ENCODE results near the gene ALDH18A1. TPM values are rescaled to one million over a fixed set of nuclear protein-coding genes. Genes with fewer than 3 reads are reported as not detected.
A peak's percentile ranks its signal among the peaks of the same experiment; 100 is the strongest.

Gene ALDH18A1
- total RNA-seq, 1 experiment from 2014 or later: 87.6 TPM

GRCh38 chr10:95675403-95676116, 19.0 kb upstream of the ALDH18A1 start:
- H3K4me1 ChIP-seq (ENCODE audit: control insufficient read depth in 1 of 2, insufficient read depth in 2 of 2, low read length in 2 of 2): peaks cover 20 to 22% of the 10 kb centered on the region in 2 experiments
- no peaks in the 10 kb centered on the region for H3K79me2 ChIP-seq (ENCODE audit: insufficient read depth, low read length)
- H3K27ac ChIP-seq (ENCODE audit: low read depth, low read length): peak overlapping the region; percentile 47; the same call in 1 of the 2 replicates
- no peak for DNase-seq (ENCODE audit: low read depth, low spot score)
- ChIA-PET POLR2A (no interaction called here), CTCF (interaction anchor here (0.9 kb wide), 1 partner anchor 18 kb away, joined by 5 read pairs; the partner anchor contains the start of gene TCTN3), RAD21 (ENCODE audit: low non-redundant PET in 1 of 2, low total read pairs in 2 of 2, uncharacterized antibody in 2 of 2, unreplicated experiment in 2 of 2) (no interaction called here)
- peaks cover 5 to 28% of the 10 kb centered on the region in 2 experiments for H3K36me3 ChIP-seq (ENCODE audit: control insufficient read depth in 1 of 2, insufficient read depth in 2 of 2, low read length in 2 of 2)
- H3K9me2 ChIP-seq (ENCODE audit: insufficient read depth): no peaks in the 10 kb centered on the region
- no peaks in the 10 kb centered on the region for H4K20me1 ChIP-seq (ENCODE audit: insufficient read depth)
- TF ChIP-seq ELF1 (IDR thresholded peaks at IDR 0.05; ENCODE audit: borderline replicate concordance, low read depth): no peak
- peak; percentile 31; the same call in 1 of the 2 replicates for TF ChIP-seq JUND (IDR thresholded peaks at IDR 0.05)
- no peak for TF ChIP-seq ZFX (IDR thresholded peaks at IDR 0.05)
- no peak for TF ChIP-seq EZH2phosphoT487 (IDR thresholded peaks at IDR 0.05; ENCODE audit: borderline replicate concordance)
- TF ChIP-seq, protein P1, sequence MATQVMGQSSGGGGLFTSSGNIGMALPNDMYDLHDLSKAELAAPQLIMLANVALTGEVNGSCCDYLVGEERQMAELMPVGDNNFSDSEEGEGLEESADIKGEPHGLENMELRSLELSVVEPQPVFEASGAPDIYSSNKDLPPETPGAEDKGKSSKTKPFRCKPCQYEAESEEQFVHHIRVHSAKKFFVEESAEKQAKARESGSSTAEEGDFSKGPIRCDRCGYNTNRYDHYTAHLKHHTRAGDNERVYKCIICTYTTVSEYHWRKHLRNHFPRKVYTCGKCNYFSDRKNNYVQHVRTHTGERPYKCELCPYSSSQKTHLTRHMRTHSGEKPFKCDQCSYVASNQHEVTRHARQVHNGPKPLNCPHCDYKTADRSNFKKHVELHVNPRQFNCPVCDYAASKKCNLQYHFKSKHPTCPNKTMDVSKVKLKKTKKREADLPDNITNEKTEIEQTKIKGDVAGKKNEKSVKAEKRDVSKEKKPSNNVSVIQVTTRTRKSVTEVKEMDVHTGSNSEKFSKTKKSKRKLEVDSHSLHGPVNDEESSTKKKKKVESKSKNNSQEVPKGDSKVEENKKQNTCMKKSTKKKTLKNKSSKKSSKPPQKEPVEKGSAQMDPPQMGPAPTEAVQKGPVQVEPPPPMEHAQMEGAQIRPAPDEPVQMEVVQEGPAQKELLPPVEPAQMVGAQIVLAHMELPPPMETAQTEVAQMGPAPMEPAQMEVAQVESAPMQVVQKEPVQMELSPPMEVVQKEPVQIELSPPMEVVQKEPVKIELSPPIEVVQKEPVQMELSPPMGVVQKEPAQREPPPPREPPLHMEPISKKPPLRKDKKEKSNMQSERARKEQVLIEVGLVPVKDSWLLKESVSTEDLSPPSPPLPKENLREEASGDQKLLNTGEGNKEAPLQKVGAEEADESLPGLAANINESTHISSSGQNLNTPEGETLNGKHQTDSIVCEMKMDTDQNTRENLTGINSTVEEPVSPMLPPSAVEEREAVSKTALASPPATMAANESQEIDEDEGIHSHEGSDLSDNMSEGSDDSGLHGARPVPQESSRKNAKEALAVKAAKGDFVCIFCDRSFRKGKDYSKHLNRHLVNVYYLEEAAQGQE (IDR thresholded peaks at IDR 0.05; ENCODE audit: low read depth): no peak
- peak; percentile 40; the same call in 1 of the 2 replicates for TF ChIP-seq CEBPB (IDR thresholded peaks at IDR 0.05; ENCODE audit: low read depth)
- TF ChIP-seq FOSL1 (IDR thresholded peaks at IDR 0.05; ENCODE audit: low read depth): peak; percentile 42; the same call in 1 of the 2 replicates
- 0 out of 2 replicates have a peak, but pooled peaks have one; percentile 2 for TF ChIP-seq RAD21 (IDR thresholded peaks at IDR 0.05; ENCODE audit: low read depth)
- TF ChIP-seq ZNF274 (IDR thresholded peaks at IDR 0.05; ENCODE audit: low read depth, low read length): no peak
- no peak for TF ChIP-seq POLR2AphosphoS5 (IDR thresholded peaks at IDR 0.05; ENCODE audit: low read depth, low read length)
- peak; percentile 42; the same call in 1 of the 2 replicates for TF ChIP-seq SIN3A (IDR thresholded peaks at IDR 0.05; ENCODE audit: low read depth)
- TF ChIP-seq, protein P2, sequence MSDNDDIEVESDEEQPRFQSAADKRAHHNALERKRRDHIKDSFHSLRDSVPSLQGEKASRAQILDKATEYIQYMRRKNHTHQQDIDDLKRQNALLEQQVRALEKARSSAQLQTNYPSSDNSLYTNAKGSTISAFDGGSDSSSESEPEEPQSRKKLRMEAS (IDR thresholded peaks at IDR 0.05): no peak; the same call in 1 of the 2 replicates
- TF ChIP-seq TCF7L2 (IDR thresholded peaks at IDR 0.05; ENCODE audit: borderline replicate concordance, extremely low read depth, insufficient read depth, insufficient read length): no peak
- TF ChIP-seq YY1 (IDR thresholded peaks at IDR 0.05; ENCODE audit: extremely low read depth, insufficient replicate concordance, low read depth, low read length): no peak
- peak; percentile 66 for TF ChIP-seq SP1 (IDR thresholded peaks at IDR 0.05; ENCODE audit: low read depth)
- intact Hi-C loops (cut with micrococcal nuclease): no loop called here
- H2AFZ ChIP-seq (ENCODE audit: low read depth, low read length, poor library complexity, severe bottlenecking): no peak overlapping the region
- ATAC-seq: peak; percentile 81
- H3K4me3 ChIP-seq (replicated peaks in 1 of 2; ENCODE audit: low read depth in 1 of 2, low read length in 2 of 2): peak overlapping the region in 1 of 2 experiments; percentile 10; a peak in 1 of 4 replicates
- H3K27me3 ChIP-seq (ENCODE audit: insufficient read depth, low read length): no peaks in the 10 kb centered on the region
- peak overlapping the region; percentile 49 for H3K4me2 ChIP-seq (ENCODE audit: low read length)
- H3K9ac ChIP-seq (ENCODE audit: low read length): no peak overlapping the region
- no peaks in the 10 kb centered on the region for H3K9me3 ChIP-seq (ENCODE audit: control insufficient read depth in 1 of 2, insufficient read depth in 1 of 2, low read depth in 1 of 2, low read length in 2 of 2)
- no TSS peak for BruUV-seq (replicated peaks)
